ENCODE data around the gene CELF2.

- TF ChIP-seq CTCF (IDR thresholded peaks at IDR 0.05): no peak
- TF ChIP-seq POLR2A (IDR thresholded peaks at IDR 0.05): no peak
- TF ChIP-seq EP300 (IDR thresholded peaks at IDR 0.05; ENCODE audit: low read depth): no peak
These were observed 41.3 kb downstream of the CELF2 start for GRCh38 chr10:11058965-11059364.
